T-helper 2 cell treated with Interferon-gamma antibody and Interleukin-4, amounts not matched to agents 5 μg/mL and 100 μg/mL, for 36 hours (primary cell): ENCODE measurements around the gene OR6T1.

Experiments
- DNase-seq: peaks from one replicate; pipeline ENCODE4 v3.0.0; 2021; ENCODE audit warnings: low spot score
- H3K27ac Mint-ChIP-seq: one replicate; pipeline ENCODE4 v1.8.0; 2021; ENCODE audit warnings: mild to moderate bottlenecking, mixed read lengths
- H3K27me3 Mint-ChIP-seq: one replicate; pipeline ENCODE4 v1.8.0; 2021; ENCODE audit warnings: low read depth, mixed read lengths
- H3K36me3 Mint-ChIP-seq: one replicate; pipeline ENCODE4 v1.8.0; 2021; ENCODE audit warnings: low read depth, mixed read lengths
- H3K4me1 Mint-ChIP-seq: one replicate; pipeline ENCODE4 v1.8.0; 2021; ENCODE audit warnings: low read depth, mixed read lengths
- H3K4me3 Mint-ChIP-seq: one replicate; pipeline ENCODE4 v1.8.0; 2022; ENCODE audit warnings: mild to moderate bottlenecking, moderate library complexity, mixed read lengths
- H3K9me3 Mint-ChIP-seq: one replicate; pipeline ENCODE4 v1.8.0; 2021; ENCODE audit warnings: mixed read lengths

The OR6T1 gene

DNA sequence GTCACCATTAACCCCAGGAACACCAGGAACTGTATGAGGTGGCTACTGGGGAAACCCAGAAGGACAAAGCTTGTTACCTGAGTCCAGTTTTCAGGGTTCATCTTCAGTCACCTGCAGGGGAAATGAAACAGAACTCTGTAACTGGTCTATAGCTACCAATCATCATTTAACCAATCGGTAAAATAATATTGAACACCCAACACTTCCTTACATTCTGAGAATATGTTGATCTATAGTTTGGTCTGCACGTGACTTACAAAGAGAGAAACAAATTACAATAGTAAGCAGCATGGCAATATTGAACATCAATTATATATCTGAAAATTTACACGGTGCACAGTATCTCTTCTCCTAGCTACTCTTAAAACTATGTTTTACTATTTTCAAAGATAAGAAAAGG, at the start of gene OR6T1:
Gene OR6T1 (minus strand): TSS at position 101 of the 400 bp plus-strand sequence. CDS start 0 bp downstream, at position 101.
- H3K27me3 Mint-ChIP-seq: no peaks in the 10 kb centered on the region
- no peak within 1 kb of the TSS for H3K4me3 Mint-ChIP-seq
- H3K27ac Mint-ChIP-seq: no peak within 1 kb of the TSS
- no peak for DNase-seq
- no peaks in the 10 kb centered on the region for H3K36me3 Mint-ChIP-seq
- no peaks in the 10 kb centered on the region for H3K9me3 Mint-ChIP-seq
- no peaks in the 10 kb centered on the region for H3K4me1 Mint-ChIP-seq

GRCh38 chr11:123979311-123979710, 35.7 kb upstream of the OR6T1 start:
- Mint-ChIP-seq H3K4me3 (no peak overlapping the region), H3K36me3 (no peaks in the 10 kb centered on the region), H3K27me3 (peaks cover 2% of the 10 kb centered on the region), H3K27ac (no peak overlapping the region), H3K9me3 (no peaks in the 10 kb centered on the region), H3K4me1 (peaks cover 2% of the 10 kb centered on the region)
- no peak for DNase-seq

DNA sequence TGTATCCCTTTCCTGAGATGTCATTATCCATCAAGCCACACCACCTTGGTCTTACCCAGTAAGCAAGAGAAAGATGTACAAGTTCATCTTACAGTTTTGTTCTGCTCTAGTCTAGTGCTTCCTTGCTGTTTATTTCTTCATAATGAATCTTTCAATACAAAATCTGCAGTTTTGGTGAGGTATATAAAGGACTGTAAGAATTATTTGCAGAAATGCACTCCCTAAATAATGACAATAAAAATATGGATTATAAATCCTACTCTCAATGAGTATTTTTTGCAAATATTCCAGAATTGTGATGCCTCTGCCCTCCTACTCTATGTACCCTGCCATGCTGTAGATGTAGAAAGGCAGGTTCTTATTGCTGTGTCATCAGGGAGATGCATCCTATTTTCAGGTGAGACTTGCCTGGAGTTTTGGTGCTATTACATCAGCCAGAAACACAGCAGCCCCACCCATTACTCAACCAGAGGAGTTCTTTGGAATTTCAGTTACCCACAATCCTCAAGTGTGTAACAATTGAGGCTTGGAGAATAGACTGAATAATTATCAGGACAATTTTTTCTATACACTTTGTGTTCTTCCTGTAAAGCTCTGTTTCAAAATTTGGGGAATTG, 34.2 kb upstream of the OR6T1 start, which contains the start of gene OR10S1:
Gene OR10S1 (minus strand): TSS at position 51 of the 617 bp plus-strand sequence. CDS start 117 bp downstream, outside the sequence.
- H3K27me3 Mint-ChIP-seq: peaks cover 2% of the 10 kb centered on the region
- no peak within 1 kb of the TSS for H3K27ac Mint-ChIP-seq
- H3K4me1 Mint-ChIP-seq: peaks cover 2% of the 10 kb centered on the region
- no peak within 1 kb of the TSS for H3K4me3 Mint-ChIP-seq
- no peak for DNase-seq
- H3K36me3 Mint-ChIP-seq: no peaks in the 10 kb centered on the region
- H3K9me3 Mint-ChIP-seq: no peaks in the 10 kb centered on the region

GRCh38 chr11:123976770-123977560, 33.3 kb upstream of the OR6T1 start:
- Mint-ChIP-seq H3K27me3 (peaks cover 2% of the 10 kb centered on the region), H3K27ac (no peak overlapping the region), H3K9me3 (no peaks in the 10 kb centered on the region), H3K4me1 (peaks cover 2% of the 10 kb centered on the region), H3K36me3 (no peaks in the 10 kb centered on the region), H3K4me3 (no peak overlapping the region)
- DNase-seq: no peak

DNA sequence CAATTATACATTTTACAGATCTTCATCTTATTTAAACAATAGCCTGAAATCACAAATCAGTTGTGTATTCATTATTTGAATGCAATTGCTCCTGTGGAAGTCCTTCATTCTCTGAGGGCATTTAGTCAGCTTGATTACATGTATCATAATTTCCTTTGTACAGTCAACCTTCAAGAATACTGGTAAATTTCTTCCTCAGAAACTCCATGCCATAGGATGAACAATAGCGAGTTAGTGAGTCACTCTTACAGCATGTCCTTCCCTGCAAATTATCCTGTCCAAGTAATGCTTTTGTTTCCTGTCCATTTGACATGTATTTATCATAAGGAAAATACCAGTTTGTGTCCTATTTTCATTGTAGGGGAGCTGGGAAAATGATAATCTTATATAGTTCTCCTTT, 30.2 kb upstream of the OR6T1 start:
- Mint-ChIP-seq H3K9me3 (no peaks in the 10 kb centered on the region), H3K36me3 (no peaks in the 10 kb centered on the region), H3K27ac (no peak overlapping the region), H3K4me1 (peaks cover 2% of the 10 kb centered on the region), H3K4me3 (no peak overlapping the region), H3K27me3 (peaks cover 4% of the 10 kb centered on the region)
- DNase-seq: no peak

GRCh38 chr11:123956752-123957151, 13.1 kb upstream of the OR6T1 start:
- Mint-ChIP-seq H3K4me3 (no peak overlapping the region), H3K27ac (no peak overlapping the region), H3K36me3 (no peaks in the 10 kb centered on the region), H3K9me3 (peaks cover 4% of the 10 kb centered on the region), H3K4me1 (no peaks in the 10 kb centered on the region), H3K27me3 (peaks cover 2% of the 10 kb centered on the region)
- no peak for DNase-seq

GRCh38 chr11:123945132-123945531, 1.5 kb upstream of the OR6T1 start:
- no peaks in the 10 kb centered on the region for H3K9me3 Mint-ChIP-seq

GRCh38 chr11:123942413-123942812, 1.2 kb downstream of the OR6T1 start:
- no peak for DNase-seq
- H3K27me3 Mint-ChIP-seq: no peaks in the 10 kb centered on the region
- no peak overlapping the region for H3K4me3 Mint-ChIP-seq
- H3K36me3 Mint-ChIP-seq: no peaks in the 10 kb centered on the region
- H3K4me1 Mint-ChIP-seq: no peaks in the 10 kb centered on the region
- no peak overlapping the region for H3K27ac Mint-ChIP-seq
- no peaks in the 10 kb centered on the region for H3K9me3 Mint-ChIP-seq

More at GRCh38 chr11:123945132-123945531, 1.5 kb upstream of the OR6T1 start:
- H3K4me3 Mint-ChIP-seq: no peak overlapping the region
- H3K4me1 Mint-ChIP-seq: no peaks in the 10 kb centered on the region
- H3K27me3 Mint-ChIP-seq: no peaks in the 10 kb centered on the region
- H3K27ac Mint-ChIP-seq: no peak overlapping the region
- no peak for DNase-seq
- H3K36me3 Mint-ChIP-seq: no peaks in the 10 kb centered on the region

GRCh38 chr11:123939317-123939716, 4.3 kb downstream of the OR6T1 start, which contains the start of gene OR4D5:
OR4D5 (plus strand) TSS chr11:123939617; CDS start chr11:123939617, 0 bp downstream.
- Mint-ChIP-seq H3K4me1 (no peaks in the 10 kb centered on the region), H3K36me3 (no peaks in the 10 kb centered on the region), H3K27ac (no peak within 1 kb of the TSS), H3K27me3 (no peaks in the 10 kb centered on the region), H3K4me3 (no peak within 1 kb of the TSS), H3K9me3 (no peaks in the 10 kb centered on the region)
- no peak for DNase-seq

DNA sequence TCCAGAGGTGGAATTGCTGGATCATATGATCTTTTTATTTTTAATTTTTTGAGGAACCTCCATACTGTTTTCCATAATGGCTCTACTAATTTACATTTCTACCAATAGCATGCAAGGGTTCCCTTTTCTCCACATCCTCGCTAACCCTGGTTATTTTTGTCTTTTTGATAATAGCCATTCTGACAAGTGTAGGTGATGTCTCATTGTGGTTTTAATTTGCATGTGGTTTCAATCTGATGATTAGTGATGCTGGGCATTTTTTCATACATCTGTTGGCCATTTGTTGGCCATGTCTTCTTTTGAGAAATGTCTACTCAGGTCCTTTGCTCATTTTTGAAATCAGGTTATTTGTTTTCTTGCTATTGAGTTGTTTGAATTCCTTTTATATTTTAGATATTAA, 19.6 kb downstream of the OR6T1 start:
- no peaks in the 10 kb centered on the region for H3K9me3 Mint-ChIP-seq
- H3K36me3 Mint-ChIP-seq: no peaks in the 10 kb centered on the region
- no peak overlapping the region for H3K4me3 Mint-ChIP-seq
- no peaks in the 10 kb centered on the region for H3K4me1 Mint-ChIP-seq
- H3K27ac Mint-ChIP-seq: no peak overlapping the region
- H3K27me3 Mint-ChIP-seq: no peaks in the 10 kb centered on the region
- DNase-seq: no peak

- Mint-ChIP-seq H3K36me3 (no peaks in the 10 kb centered on the region), H3K27ac (no peak overlapping the region), H3K4me3 (no peak overlapping the region), H3K4me1 (no peaks in the 10 kb centered on the region), H3K27me3 (peaks cover under 1% of the 10 kb centered on the region), H3K9me3 (no peaks in the 10 kb centered on the region)
- DNase-seq: no peak
Observed at GRCh38 chr11:123920943-123921342, 22.7 kb downstream of the OR6T1 start.

- Mint-ChIP-seq H3K4me3 (no peak overlapping the region), H3K27ac (no peak overlapping the region), H3K36me3 (no peaks in the 10 kb centered on the region), H3K4me1 (peaks cover 9% of the 10 kb centered on the region), H3K9me3 (no peaks in the 10 kb centered on the region), H3K27me3 (peaks cover 10% of the 10 kb centered on the region)
- DNase-seq: no peak
Observed at GRCh38 chr11:123905826-123906225, 37.8 kb downstream of the OR6T1 start.

DNA sequence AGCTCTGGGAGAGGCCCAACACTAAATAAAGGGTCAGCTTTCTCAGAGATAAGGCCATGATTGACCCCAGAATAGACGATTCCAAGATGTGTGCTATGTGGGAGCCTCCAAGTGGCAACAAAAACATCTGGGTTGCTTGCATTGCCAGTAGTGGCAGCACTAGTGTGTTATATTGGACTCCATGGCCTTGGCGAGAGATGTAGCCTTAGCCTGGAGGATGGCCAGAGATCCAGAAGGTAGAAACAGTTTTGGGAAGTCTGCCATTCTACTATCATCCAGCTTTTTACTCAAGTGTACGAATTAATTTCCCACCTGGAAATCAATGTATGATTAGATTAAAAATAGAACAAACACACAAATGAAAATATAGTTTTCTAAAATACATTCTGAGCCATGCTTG, 38.7 kb downstream of the OR6T1 start:
- H3K4me3 Mint-ChIP-seq: no peak overlapping the region
- peaks cover 9% of the 10 kb centered on the region for H3K4me1 Mint-ChIP-seq
- DNase-seq: no peak
- H3K27me3 Mint-ChIP-seq: peaks cover 10% of the 10 kb centered on the region
- H3K9me3 Mint-ChIP-seq: no peaks in the 10 kb centered on the region
- no peak overlapping the region for H3K27ac Mint-ChIP-seq
- H3K36me3 Mint-ChIP-seq: no peaks in the 10 kb centered on the region

- Mint-ChIP-seq H3K36me3 (no peaks in the 10 kb centered on the region), H3K9me3 (no peaks in the 10 kb centered on the region), H3K27me3 (peaks cover 10% of the 10 kb centered on the region), H3K4me1 (peaks cover 9% of the 10 kb centered on the region), H3K4me3 (no peak overlapping the region), H3K27ac (no peak overlapping the region)
- DNase-seq: no peak
Observed at GRCh38 chr11:123903932-123904331, 39.7 kb downstream of the OR6T1 start.
